ENCODE results near the gene POU2F3.

Gene POU2F3

GRCh38 chr11:120365512-120365911 lies 125.6 kb downstream of the POU2F3 start:
- no peak for TF ChIP-seq JUND (IDR thresholded peaks at IDR 0.05; ENCODE audit: low read depth)
- DNase-seq (ENCODE audit: low read depth in 1 of 2, low spot score in 1 of 2), result no peak
- in situ Hi-C loops (cut with HindIII; ENCODE audit: low pct_unique_long_range_greater_than_20kb, low sequenced_read_pairs), result no loop called here

All from T47D (cell line).